ENCODE measurements around the gene ACE2.

GRCh38 chrX:15644560-15644872 lies 43.8 kb upstream of the ACE2 start:
- TF ChIP-seq CTCF (IDR thresholded peaks at IDR 0.05; ENCODE audit: borderline replicate concordance, extremely low read depth, low read length, poor library complexity, severe bottlenecking) (no peak), EZH2 (IDR thresholded peaks at IDR 0.05; ENCODE audit: borderline replicate concordance, low read depth, low read length, severe bottlenecking) (no peak)
